Measurements from ENCODE around the gene CHRM2. TPM values are rescaled to one million over a fixed set of nuclear protein-coding genes. Genes with fewer than 3 reads are reported as not detected.

The CHRM2 gene
- polyA plus RNA-seq, 1 donor from 2014 or later = 0.05 TPM

- Histone ChIP-seq H3K9me2 (ENCODE audit: insufficient read depth, low read length) (no peaks in the 10 kb centered on the region), H2AFZ (ENCODE audit: low read depth, low read length) (no peak overlapping the region), H3K27ac (ENCODE audit: low read length) (no peak overlapping the region), H3K27me3 (ENCODE audit: insufficient read depth, low read depth, low read length) (no peaks in the 10 kb centered on the region), H3K4me2 (ENCODE audit: low read length) (no peak overlapping the region), H3K4me3 (ENCODE audit: low read length) (no peak overlapping the region), H3K9ac (ENCODE audit: low read length) (no peak overlapping the region), H3K36me3 (ENCODE audit: insufficient read depth, low read length) (no peaks in the 10 kb centered on the region), H3F3A (ENCODE audit: insufficient read depth, low read length, poor library complexity, severe bottlenecking) (no peaks in the 10 kb centered on the region), H3K79me2 (replicated peaks; ENCODE audit: insufficient read depth, low read length) (no peaks in the 10 kb centered on the region), H4K20me1 (ENCODE audit: insufficient read depth) (no peaks in the 10 kb centered on the region), H3K9me3 (ENCODE audit: low read length) (no peaks in the 10 kb centered on the region)
- TF ChIP-seq REST (IDR thresholded peaks at IDR 0.05; ENCODE audit: borderline replicate concordance) (no peak), POLR2AphosphoS5 (IDR thresholded peaks at IDR 0.05) (no peak), RAD21 (conservative IDR thresholded peaks at IDR 0.05) (no peak), EP300 (conservative IDR thresholded peaks at IDR 0.05; ENCODE audit: poor library complexity, severe bottlenecking) (no peak), TAF1 (IDR thresholded peaks at IDR 0.05; ENCODE audit: low read depth) (no peak), SMC3 (conservative IDR thresholded peaks at IDR 0.05; ENCODE audit: poor library complexity) (no peak)
Observed at GRCh38 chr7:136993377-136993776, 124.9 kb downstream of the CHRM2 start.

GRCh38 chr7:136997735-136998134 is 129.3 kb downstream of the CHRM2 start:
- TF ChIP-seq REST (IDR thresholded peaks at IDR 0.05; ENCODE audit: borderline replicate concordance) (no peak), EP300 (conservative IDR thresholded peaks at IDR 0.05; ENCODE audit: poor library complexity, severe bottlenecking) (no peak), CTCF (IDR thresholded peaks at IDR 0.05; ENCODE audit: poor library complexity, severe bottlenecking) (no peak), POLR2AphosphoS5 (IDR thresholded peaks at IDR 0.05) (no peak), EZH2 (IDR thresholded peaks at IDR 0.05; ENCODE audit: borderline replicate concordance, insufficient read depth, low read length, poor library complexity, severe bottlenecking) (no peak), MXI1 (conservative IDR thresholded peaks at IDR 0.05; ENCODE audit: poor library complexity, severe bottlenecking) (no peak)
- H3K9me2 ChIP-seq (ENCODE audit: insufficient read depth, low read length) = no peaks in the 10 kb centered on the region
- H3F3A ChIP-seq (ENCODE audit: insufficient read depth, low read length, poor library complexity, severe bottlenecking) = no peaks in the 10 kb centered on the region
- H4K20me1 ChIP-seq (ENCODE audit: insufficient read depth) = no peaks in the 10 kb centered on the region
- H3K27me3 ChIP-seq (ENCODE audit: insufficient read depth, low read depth, low read length) = no peaks in the 10 kb centered on the region
- no peak overlapping the region for H3K4me3 ChIP-seq (ENCODE audit: low read length)
- H2AFZ ChIP-seq (ENCODE audit: low read depth, low read length) = no peak overlapping the region
- no peaks in the 10 kb centered on the region for H3K79me2 ChIP-seq (replicated peaks; ENCODE audit: insufficient read depth, low read length)
- H3K4me2 ChIP-seq (ENCODE audit: low read length) = no peak overlapping the region
- no peak overlapping the region for H3K27ac ChIP-seq (ENCODE audit: low read length)
- no peak overlapping the region for H3K9ac ChIP-seq (ENCODE audit: low read length)
- no peaks in the 10 kb centered on the region for H3K9me3 ChIP-seq (ENCODE audit: low read length)
- H3K36me3 ChIP-seq (ENCODE audit: insufficient read depth, low read length) = no peaks in the 10 kb centered on the region

Data from neural cell (in vitro differentiated cells).